ENCODE measurements around the gene RSPO3.
"Not testable (repeated sequence)": the region's sequence is repeated elsewhere in the genome, so short reads cannot be mapped to it uniquely, and the experiment has no call there.

The RSPO3 gene

GRCh38 chr6:127118298-127119101 is at the start of gene RSPO3:
Gene RSPO3 (plus strand): TSS chr6:127118671. CDS start chr6:127119193, 522 bp downstream.
- DNase-seq (ENCODE audit: low read depth in 2 of 2, low spot score in 1 of 2) = no peak

- no peak for DNase-seq (ENCODE audit: low read depth in 2 of 2, low spot score in 1 of 2)
Measured at GRCh38 chr6:127069659-127070279, 48.7 kb upstream of the RSPO3 start.

DNA sequence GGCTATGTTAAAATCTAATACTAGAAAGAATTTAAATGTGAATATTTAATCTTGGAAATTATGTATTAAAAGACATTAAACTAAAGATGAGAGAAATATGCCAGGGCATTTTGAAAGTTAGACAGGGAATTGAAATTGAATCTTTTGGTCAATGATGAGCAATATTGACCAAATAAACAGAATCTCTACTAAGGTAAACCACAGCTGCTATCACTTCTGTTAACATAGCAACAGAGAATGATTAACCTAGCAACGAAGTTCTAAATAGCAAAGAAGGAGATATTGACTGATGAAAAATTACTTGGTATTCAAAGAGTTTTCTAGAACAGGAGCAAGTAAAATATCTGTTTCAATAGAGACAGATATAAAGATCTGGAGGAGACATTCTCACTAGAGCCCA is 45.2 kb upstream of the RSPO3 start:
- DNase-seq (ENCODE audit: low read depth in 2 of 2, low spot score in 1 of 2) = no peak

GRCh38 chr6:127076466-127076865 is 42.0 kb upstream of the RSPO3 start:
- no peak for DNase-seq (ENCODE audit: low read depth in 2 of 2, low spot score in 1 of 2)

- DNase-seq (ENCODE audit: low read depth in 2 of 2, low spot score in 1 of 2) = no peak
Measured at GRCh38 chr6:127077886-127078285, 40.6 kb upstream of the RSPO3 start.

GRCh38 chr6:127078669-127079068 is 39.8 kb upstream of the RSPO3 start:
- DNase-seq (ENCODE audit: low read depth in 2 of 2, low spot score in 1 of 2) = no peak

DNA sequence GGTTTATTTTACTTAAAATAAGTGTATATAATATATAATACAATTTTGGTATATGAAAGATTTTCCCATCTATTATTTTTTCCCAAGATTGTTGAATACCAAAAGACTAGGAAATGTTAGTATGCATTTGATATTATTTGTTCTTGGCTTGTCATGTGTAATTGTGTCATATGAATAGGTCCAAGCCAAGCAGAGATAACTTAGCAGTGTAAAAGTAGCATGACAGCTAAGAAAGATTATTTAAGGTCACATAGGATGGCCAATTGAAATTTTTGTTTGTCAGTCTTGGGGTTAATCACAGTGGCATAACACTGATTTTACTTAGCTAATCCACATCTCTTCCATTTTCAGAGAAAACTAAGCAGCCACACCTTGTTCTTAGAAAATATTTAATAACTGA is 38.8 kb upstream of the RSPO3 start:
- DNase-seq (ENCODE audit: low read depth in 2 of 2, low spot score in 1 of 2) = no peak

GRCh38 chr6:127080081-127080480 is 38.4 kb upstream of the RSPO3 start:
- DNase-seq (ENCODE audit: low read depth in 2 of 2, low spot score in 1 of 2) = no peak

DNA sequence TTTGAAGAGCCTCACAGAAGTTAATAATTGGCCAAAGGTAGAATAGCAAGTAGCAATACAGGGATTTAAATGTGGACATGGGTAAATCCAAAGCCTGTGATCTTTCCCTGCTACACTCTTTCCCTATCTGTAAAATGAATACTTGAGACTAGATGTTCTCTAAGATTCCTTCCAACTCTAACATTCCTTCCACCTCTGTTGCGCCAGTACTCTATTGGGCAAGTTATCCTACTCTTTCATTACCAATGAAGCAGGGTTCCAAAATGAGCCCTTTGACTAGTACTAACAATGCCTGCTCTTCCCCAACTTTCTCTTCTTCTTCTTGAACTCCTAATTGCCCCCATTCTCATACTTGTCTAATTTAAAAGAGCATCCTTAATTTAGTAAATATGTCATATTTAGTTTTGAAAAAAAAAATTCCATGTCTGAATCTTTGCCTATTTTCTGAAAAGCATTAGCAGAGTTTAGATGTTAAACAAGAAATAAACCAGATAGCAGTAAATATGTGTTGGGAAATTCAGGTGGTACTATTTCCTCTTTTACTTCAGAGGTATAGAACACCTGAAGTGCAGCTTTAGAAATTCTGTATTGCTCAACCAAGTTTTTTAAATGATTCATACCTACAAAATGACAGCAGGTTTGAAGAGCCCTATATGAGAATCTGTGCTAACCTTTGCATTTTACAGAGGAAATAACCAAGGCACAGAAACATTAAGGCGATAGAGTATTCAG is 35.1 kb upstream of the RSPO3 start:
- no peak for DNase-seq (ENCODE audit: low read depth in 2 of 2, low spot score in 1 of 2)

- no peak for DNase-seq (ENCODE audit: low read depth in 2 of 2, low spot score in 1 of 2)
Measured at GRCh38 chr6:127083963-127084310, 34.5 kb upstream of the RSPO3 start.

- no peak for DNase-seq (ENCODE audit: low read depth in 2 of 2, low spot score in 1 of 2)
Measured at GRCh38 chr6:127085181-127085580, 33.3 kb upstream of the RSPO3 start.

DNA sequence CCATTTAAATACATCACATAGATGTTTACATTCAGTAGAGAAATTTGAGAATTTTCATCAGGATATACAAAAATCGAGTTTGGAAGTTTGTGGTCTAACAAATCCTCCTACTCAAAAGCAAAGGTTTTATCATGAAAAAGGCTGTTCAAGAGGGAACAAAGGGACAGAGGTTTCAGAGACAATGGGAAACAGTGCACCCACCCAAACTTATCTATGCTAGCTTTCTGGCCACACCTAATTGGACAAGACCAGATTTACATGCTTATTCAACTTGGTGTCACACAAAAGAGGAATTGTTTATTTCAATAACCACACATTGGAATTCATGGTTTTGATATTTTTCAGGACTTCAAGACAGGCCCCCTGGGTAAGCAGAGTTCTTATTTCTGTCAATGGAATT is 28.4 kb upstream of the RSPO3 start:
- no peak for DNase-seq (ENCODE audit: low read depth in 2 of 2, low spot score in 1 of 2)

GRCh38 chr6:127092466-127092865 is 26.0 kb upstream of the RSPO3 start:
- DNase-seq (ENCODE audit: low read depth in 2 of 2, low spot score in 1 of 2) = no peak

- no peak for DNase-seq (ENCODE audit: low read depth in 2 of 2, low spot score in 1 of 2)
Measured at GRCh38 chr6:127094791-127095190, 23.7 kb upstream of the RSPO3 start.

- DNase-seq (ENCODE audit: low read depth in 2 of 2, low spot score in 1 of 2) = no peak
Measured at GRCh38 chr6:127096167-127096566, 22.3 kb upstream of the RSPO3 start.

GRCh38 chr6:127097442-127097841 is 21.0 kb upstream of the RSPO3 start:
- not testable (repeated sequence) for DNase-seq (ENCODE audit: low read depth in 2 of 2, low spot score in 1 of 2)

DNA sequence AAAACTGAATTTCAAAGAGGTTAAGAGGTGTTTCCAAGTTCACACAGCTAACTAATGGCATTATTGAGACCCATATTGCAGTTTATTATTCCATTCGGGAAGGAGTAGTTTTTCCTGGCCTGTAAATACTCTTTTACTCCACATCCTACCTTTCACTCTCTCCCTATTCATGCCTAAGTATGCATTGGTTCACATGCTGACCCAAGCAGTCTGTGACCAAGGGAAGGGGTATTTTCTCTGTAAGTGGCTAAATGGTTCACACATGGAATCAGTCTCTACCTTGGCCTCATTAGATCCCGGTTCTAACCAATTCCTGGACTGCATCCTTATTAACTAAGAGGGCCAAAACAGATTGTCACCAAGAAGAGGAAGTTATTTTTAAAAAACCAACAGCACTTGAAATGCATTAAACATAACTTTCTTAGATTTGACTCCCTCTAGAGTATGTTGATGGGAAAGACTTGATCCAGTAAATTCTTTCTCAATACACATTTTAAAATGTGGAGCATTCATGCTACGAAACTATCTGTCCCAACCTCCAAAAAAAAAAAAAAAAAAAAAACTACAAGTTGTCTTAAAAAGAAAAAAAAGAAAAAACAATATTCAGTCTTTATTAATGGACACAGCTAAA is 17.8 kb upstream of the RSPO3 start:
- no peak for DNase-seq (ENCODE audit: low read depth in 2 of 2, low spot score in 1 of 2)

GRCh38 chr6:127102299-127102698 is 16.2 kb upstream of the RSPO3 start:
- DNase-seq (ENCODE audit: low read depth in 2 of 2, low spot score in 1 of 2) = no peak

DNA sequence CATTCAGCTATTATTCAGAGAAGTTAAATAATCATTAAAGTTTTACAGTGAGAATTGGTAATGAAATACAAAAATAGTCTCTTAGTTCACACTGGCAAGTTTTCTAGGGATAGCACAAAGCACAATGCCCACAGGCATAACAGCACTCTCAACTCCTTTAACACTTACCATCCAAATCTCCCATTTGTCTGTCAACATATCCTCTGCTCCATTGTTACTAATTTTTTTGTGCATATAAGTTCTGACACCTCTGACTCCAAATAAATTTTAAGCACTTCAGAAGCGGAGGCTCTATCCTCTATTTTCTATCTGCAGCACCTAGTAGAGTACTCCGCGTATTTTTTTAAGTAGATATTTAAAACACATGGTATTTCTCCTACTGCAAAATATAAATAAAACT is 15.6 kb upstream of the RSPO3 start:
- no peak for DNase-seq (ENCODE audit: low read depth in 2 of 2, low spot score in 1 of 2)

DNA sequence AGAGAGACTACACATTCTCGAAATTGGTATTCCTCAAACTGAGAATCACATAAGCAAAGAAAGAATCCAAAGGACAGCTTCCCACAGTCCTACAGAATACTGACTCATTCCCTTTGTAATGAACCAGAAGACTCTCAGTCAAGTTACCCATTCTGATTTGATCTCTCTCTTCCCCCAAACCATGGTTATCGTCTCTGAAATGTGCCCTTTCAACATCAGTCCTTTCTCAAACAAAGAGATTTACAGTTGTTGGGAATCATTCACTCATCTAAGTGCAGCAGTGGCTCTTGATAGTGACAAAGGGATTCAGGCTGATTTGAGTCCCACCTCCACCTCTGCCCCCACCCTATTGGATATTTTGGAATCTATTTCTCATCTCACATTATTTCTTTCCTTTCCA is 15.0 kb upstream of the RSPO3 start:
- DNase-seq (ENCODE audit: low read depth in 2 of 2, low spot score in 1 of 2) = no peak

- DNase-seq (ENCODE audit: low read depth in 2 of 2, low spot score in 1 of 2) = no peak
Measured at GRCh38 chr6:127107916-127108315, 10.6 kb upstream of the RSPO3 start.

DNA sequence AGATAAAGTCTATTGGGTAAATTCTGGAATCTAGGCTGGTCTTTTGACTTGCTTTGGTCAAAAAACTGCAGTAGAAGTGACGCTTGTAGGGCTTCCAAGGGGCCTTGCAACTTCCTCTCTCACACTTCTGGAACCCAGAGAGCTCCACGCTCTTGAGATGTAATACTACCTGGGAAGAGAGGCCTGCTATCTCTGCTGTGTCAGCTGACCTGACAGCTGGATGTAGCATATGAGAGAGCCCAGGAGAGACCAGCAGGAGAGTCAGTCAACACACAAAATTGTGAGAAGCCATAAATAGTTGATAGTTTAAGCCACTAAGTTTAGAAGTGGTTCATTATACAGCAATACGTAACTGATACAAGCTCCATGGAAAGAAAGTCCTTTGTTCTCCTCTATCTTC is 7.8 kb upstream of the RSPO3 start:
- no peak for DNase-seq (ENCODE audit: low read depth in 2 of 2, low spot score in 1 of 2)
